AG09319 (cell line): ENCODE results near the gene PPP1R15A.

Experiments used
- DNase-seq: peaks from one replicate; pipeline ENCODE4 v3.0.0-alpha.2; 2010; ENCODE audit warnings: low read depth; ENCODE audit errors: extremely low read depth
- CTCF ChIP-seq: IDR thresholded peaks from 2 replicates; pipeline ENCODE4 v1.5.1; 2011; ENCODE audit warnings: low read depth, mild to moderate bottlenecking, inconsistent platforms, low read length, moderate library complexity

Gene PPP1R15A

DNA sequence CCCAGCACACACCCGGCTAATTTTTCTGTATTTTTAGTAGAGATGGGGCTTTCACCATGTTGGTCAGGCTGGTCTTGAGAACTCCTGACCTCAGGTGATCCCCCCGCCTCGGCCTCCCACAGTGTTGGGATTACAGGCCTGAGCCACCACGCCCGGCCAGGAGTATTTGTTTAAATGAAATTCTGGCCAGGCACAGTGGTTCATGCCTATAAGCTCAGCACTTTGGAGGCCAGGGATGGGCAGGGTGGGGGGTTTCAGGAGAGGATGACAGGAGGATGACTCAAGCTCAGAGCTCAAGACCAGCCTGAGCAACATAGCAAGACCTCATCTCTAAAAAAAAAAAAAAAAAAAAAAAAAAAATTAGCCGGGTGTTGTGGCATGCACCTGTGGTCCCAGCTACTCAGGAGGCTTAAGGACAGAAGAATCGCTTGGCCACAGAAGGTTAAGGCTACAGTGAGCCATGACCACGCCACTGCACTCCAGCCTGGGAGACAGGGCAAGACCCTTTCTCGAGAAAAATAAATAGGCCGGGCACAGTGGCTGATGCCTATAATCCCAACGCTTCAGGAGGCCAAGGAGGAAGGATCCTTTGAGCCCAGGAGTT, 53.1 kb downstream of the PPP1R15A start:
- no peak for TF ChIP-seq CTCF
- peak; percentile 29 for DNase-seq
